ENCODE results near the gene SND1.

Gene SND1

GRCh38 chr7:128031901-128032604, 380.1 kb downstream of the SND1 start:
- TF ChIP-seq EGR1 (IDR thresholded peaks at IDR 0.05) = no peak
- no peak for TF ChIP-seq RAD21 (IDR thresholded peaks at IDR 0.05; ENCODE audit: low read depth)
- TF ChIP-seq, protein P1, sequence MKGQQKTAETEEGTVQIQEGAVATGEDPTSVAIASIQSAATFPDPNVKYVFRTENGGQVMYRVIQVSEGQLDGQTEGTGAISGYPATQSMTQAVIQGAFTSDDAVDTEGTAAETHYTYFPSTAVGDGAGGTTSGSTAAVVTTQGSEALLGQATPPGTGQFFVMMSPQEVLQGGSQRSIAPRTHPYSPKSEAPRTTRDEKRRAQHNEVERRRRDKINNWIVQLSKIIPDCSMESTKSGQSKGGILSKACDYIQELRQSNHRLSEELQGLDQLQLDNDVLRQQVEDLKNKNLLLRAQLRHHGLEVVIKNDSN (IDR thresholded peaks at IDR 0.05) = no peak

- TF ChIP-seq NFIC (IDR thresholded peaks at IDR 0.05) (no peak), TAF1 (IDR thresholded peaks at IDR 0.05; ENCODE audit: low read depth) (no peak), RAD21 (IDR thresholded peaks at IDR 0.05; ENCODE audit: low read depth) (no peak), FOXM1 (IDR thresholded peaks at IDR 0.05; ENCODE audit: borderline replicate concordance, low read depth) (no peak), CEBPB (IDR thresholded peaks at IDR 0.05) (no peak), YY1 (IDR thresholded peaks at IDR 0.05; ENCODE audit: low read depth) (no peak), TEAD4 (IDR thresholded peaks at IDR 0.05) (no peak), EGR1 (IDR thresholded peaks at IDR 0.05) (no peak), ZBTB7A (IDR thresholded peaks at IDR 0.05; ENCODE audit: low read depth) (no peak), CREB1 (IDR thresholded peaks at IDR 0.05; ENCODE audit: low read depth) (no peak), TCF12 (IDR thresholded peaks at IDR 0.05; ENCODE audit: low read depth) (no peak)
- TF ChIP-seq, protein P2, sequence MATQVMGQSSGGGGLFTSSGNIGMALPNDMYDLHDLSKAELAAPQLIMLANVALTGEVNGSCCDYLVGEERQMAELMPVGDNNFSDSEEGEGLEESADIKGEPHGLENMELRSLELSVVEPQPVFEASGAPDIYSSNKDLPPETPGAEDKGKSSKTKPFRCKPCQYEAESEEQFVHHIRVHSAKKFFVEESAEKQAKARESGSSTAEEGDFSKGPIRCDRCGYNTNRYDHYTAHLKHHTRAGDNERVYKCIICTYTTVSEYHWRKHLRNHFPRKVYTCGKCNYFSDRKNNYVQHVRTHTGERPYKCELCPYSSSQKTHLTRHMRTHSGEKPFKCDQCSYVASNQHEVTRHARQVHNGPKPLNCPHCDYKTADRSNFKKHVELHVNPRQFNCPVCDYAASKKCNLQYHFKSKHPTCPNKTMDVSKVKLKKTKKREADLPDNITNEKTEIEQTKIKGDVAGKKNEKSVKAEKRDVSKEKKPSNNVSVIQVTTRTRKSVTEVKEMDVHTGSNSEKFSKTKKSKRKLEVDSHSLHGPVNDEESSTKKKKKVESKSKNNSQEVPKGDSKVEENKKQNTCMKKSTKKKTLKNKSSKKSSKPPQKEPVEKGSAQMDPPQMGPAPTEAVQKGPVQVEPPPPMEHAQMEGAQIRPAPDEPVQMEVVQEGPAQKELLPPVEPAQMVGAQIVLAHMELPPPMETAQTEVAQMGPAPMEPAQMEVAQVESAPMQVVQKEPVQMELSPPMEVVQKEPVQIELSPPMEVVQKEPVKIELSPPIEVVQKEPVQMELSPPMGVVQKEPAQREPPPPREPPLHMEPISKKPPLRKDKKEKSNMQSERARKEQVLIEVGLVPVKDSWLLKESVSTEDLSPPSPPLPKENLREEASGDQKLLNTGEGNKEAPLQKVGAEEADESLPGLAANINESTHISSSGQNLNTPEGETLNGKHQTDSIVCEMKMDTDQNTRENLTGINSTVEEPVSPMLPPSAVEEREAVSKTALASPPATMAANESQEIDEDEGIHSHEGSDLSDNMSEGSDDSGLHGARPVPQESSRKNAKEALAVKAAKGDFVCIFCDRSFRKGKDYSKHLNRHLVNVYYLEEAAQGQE (IDR thresholded peaks at IDR 0.05; ENCODE audit: low read depth) = no peak
- TF ChIP-seq, protein P1 (IDR thresholded peaks at IDR 0.05) = no peak
- TF ChIP-seq, protein P3, sequence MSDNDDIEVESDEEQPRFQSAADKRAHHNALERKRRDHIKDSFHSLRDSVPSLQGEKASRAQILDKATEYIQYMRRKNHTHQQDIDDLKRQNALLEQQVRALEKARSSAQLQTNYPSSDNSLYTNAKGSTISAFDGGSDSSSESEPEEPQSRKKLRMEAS (IDR thresholded peaks at IDR 0.05) = no peak
Observed at GRCh38 chr7:128032605-128033235, 380.7 kb downstream of the SND1 start.

DNA sequence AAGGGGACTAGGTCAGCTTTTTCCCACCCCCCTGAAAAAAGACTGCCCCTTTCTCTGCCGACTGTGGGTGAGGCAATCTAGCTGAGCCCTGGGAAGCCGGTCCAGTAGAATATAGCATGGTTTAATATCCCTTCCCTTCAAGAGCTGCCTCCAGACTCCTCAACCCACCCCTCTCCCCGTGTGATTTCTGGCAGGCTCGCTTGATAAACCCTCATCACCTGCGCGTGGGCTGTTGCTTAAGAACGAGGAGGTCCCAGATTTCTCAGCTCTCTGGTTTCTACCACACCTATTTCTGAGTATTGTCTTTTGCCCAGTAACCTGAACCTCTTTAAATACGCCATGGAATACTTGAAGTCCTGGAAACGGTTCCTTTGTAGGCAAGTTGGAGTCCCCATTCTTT, 381.3 kb downstream of the SND1 start:
- TF ChIP-seq TAF1 (IDR thresholded peaks at IDR 0.05; ENCODE audit: low read depth) = no peak
- no peak for TF ChIP-seq TCF12 (IDR thresholded peaks at IDR 0.05; ENCODE audit: low read depth)
- no peak for TF ChIP-seq ZBTB7A (IDR thresholded peaks at IDR 0.05; ENCODE audit: low read depth)
- TF ChIP-seq CEBPB (IDR thresholded peaks at IDR 0.05) = no peak
- TF ChIP-seq, protein P2 (IDR thresholded peaks at IDR 0.05; ENCODE audit: low read depth) = no peak

DNA sequence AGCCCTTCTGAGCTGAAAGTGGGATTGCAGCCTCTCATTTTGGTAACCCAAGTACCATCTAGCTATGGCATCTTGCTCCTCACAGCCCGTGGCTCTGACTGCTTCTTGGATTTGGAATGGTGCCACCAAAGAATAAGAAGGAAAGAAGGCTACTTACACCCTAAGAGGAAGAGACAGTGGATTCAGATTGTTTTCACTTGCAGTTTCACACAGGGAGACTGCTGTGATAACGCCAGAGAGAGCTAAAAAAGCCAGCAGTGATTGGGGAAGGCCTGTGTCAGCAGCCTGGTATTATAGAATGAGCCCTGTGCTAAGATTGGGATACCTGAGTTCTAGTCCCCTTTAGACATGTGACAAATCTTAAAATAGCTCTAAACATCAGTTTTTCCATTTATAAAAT, 382.8 kb downstream of the SND1 start:
- TF ChIP-seq EGR1 (IDR thresholded peaks at IDR 0.05) (no peak), TEAD4 (IDR thresholded peaks at IDR 0.05) (no peak), ZBTB7A (IDR thresholded peaks at IDR 0.05; ENCODE audit: low read depth) (no peak), FOXM1 (IDR thresholded peaks at IDR 0.05; ENCODE audit: borderline replicate concordance, low read depth) (no peak), CREB1 (IDR thresholded peaks at IDR 0.05; ENCODE audit: low read depth) (no peak), TAF1 (IDR thresholded peaks at IDR 0.05; ENCODE audit: low read depth) (no peak), TCF12 (IDR thresholded peaks at IDR 0.05; ENCODE audit: low read depth) (no peak), NFIC (IDR thresholded peaks at IDR 0.05) (no peak), RAD21 (IDR thresholded peaks at IDR 0.05; ENCODE audit: low read depth) (no peak), YY1 (IDR thresholded peaks at IDR 0.05; ENCODE audit: low read depth) (no peak), CEBPB (IDR thresholded peaks at IDR 0.05) (no peak), EP300 (IDR thresholded peaks at IDR 0.05; ENCODE audit: borderline replicate concordance) (no peak)
- TF ChIP-seq, protein P1 (IDR thresholded peaks at IDR 0.05) = no peak
- TF ChIP-seq, protein P2 (IDR thresholded peaks at IDR 0.05; ENCODE audit: low read depth) = no peak
- TF ChIP-seq, protein P3 (IDR thresholded peaks at IDR 0.05) = no peak

All from Ishikawa (cell line).